ENCODE data around the gene DCTPP1.
"Not testable (repeated sequence)": the region's sequence is repeated elsewhere in the genome, so short reads cannot be mapped to it uniquely, and the experiment has no call there.

Gene DCTPP1

DNA sequence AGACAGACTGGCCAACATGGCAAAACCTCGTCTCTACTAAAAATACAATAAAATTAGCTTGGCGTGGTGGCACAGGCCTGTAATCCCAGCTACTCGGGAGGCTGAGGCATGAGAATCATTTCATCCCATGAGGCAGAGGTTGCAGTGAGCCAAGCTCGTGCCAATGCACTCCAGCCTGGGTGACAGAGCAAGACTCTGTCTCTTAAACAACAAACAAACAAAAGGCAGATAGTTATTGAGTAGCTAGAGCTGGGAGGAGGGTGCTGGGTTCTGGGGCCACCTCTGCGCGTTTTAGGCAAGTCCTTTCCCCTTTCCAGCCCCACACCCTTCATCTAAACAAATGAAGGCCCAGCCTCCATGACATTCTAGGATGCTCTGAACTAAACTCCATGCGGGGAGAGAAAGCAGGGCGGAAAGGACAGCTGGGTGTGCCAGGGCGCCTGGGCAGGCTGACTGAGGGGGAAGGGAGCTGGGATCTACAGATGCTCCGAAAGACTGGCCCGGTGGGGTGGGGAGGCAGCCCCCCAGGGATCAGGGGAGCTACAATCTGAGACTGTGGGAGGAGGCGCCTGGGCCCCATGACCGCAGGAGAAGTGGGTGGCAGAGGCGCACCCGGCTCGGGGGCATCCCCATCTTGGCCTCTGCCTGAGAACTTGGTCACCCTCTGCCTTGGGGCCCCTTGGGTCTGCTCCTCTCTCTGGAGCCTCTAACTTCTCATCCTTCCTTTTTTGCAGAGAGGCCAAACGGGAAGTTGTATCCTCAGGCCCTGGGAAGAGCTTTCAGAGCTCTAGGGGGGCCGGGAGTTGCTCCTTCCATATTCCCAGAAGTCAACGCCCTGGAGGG lies 43.6 kb upstream of the DCTPP1 start:
- no peaks in the 10 kb centered on the region for H3K27me3 ChIP-seq (replicated peaks; ENCODE audit: control insufficient read depth, insufficient read depth, low read length)
- H3K36me3 ChIP-seq (ENCODE audit: control insufficient read depth, insufficient read depth, low read length): peaks cover 5% of the 10 kb centered on the region
- peak overlapping the region; percentile 64 for H3K4me3 ChIP-seq (replicated peaks; ENCODE audit: low read depth, low read length)
- peak; percentile 53 for DNase-seq (ENCODE audit: extremely low read depth, insufficient read length)
- TF ChIP-seq CTCF (IDR thresholded peaks at IDR 0.05; ENCODE audit: insufficient read depth, low read length, poor library complexity, severe bottlenecking): no peak

GRCh38 chr16:30472328-30472942 lies 42.6 kb upstream of the DCTPP1 start, which contains the start of gene ITGAL:
ITGAL (plus strand) TSS chr16:30472742; CDS start chr16:30472838, 96 bp downstream.
- no peak for TF ChIP-seq CTCF (IDR thresholded peaks at IDR 0.05; ENCODE audit: insufficient read depth, low read length, poor library complexity, severe bottlenecking)
- peak within 1 kb of the TSS; percentile 64 for H3K4me3 ChIP-seq (replicated peaks; ENCODE audit: low read depth, low read length)
- DNase-seq (ENCODE audit: extremely low read depth, insufficient read length): peak; percentile 81
- H3K36me3 ChIP-seq (ENCODE audit: control insufficient read depth, insufficient read depth, low read length): peaks cover 5% of the 10 kb centered on the region
- no peaks in the 10 kb centered on the region for H3K27me3 ChIP-seq (replicated peaks; ENCODE audit: control insufficient read depth, insufficient read depth, low read length)

DNA sequence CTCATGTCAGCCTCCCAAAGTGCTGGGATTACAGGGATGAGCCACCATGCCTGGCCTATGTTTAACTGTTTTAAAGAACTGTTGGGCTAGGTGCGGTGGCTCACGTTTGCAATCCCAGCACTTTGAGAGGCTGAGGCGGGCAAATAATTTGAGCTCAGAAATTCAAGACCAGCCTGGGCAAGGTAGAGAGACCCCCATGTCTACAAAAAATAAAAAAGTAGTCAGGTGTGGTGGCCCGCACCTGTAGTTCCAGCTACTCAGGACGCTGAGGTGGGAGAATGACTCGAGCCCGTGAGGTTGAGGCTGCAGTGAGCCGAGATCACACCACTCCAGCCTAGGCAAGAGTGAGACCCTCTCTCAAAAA lies 40.8 kb upstream of the DCTPP1 start:
- H3K36me3 ChIP-seq (ENCODE audit: control insufficient read depth, insufficient read depth, low read length): peaks cover 5% of the 10 kb centered on the region
- no peaks in the 10 kb centered on the region for H3K27me3 ChIP-seq (replicated peaks; ENCODE audit: control insufficient read depth, insufficient read depth, low read length)
- no peak for TF ChIP-seq CTCF (IDR thresholded peaks at IDR 0.05; ENCODE audit: insufficient read depth, low read length, poor library complexity, severe bottlenecking)
- no peak for DNase-seq (ENCODE audit: extremely low read depth, insufficient read length)
- H3K4me3 ChIP-seq (replicated peaks; ENCODE audit: low read depth, low read length): no peak overlapping the region

DNA sequence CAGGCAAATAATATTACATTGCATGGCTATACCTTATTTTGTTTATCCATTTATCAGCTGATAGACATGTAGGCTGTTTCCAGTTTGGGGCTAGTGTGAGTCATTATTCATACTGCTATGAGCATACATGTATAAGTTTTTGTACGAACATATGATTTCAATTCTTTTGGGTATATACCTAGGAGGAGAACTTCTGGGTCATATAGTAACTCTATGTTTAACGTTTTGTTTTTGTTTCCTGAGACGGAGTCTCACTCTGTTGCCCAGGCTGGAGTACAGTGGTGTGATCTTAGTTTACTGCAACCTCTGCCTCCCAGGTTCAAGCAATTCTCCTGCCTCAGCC lies 40.3 kb upstream of the DCTPP1 start:
- no peak overlapping the region for H3K4me3 ChIP-seq (replicated peaks; ENCODE audit: low read depth, low read length)
- peaks cover 2% of the 10 kb centered on the region for H3K36me3 ChIP-seq (ENCODE audit: control insufficient read depth, insufficient read depth, low read length)
- no peak for DNase-seq (ENCODE audit: extremely low read depth, insufficient read length)
- TF ChIP-seq CTCF (IDR thresholded peaks at IDR 0.05; ENCODE audit: insufficient read depth, low read length, poor library complexity, severe bottlenecking): no peak
- no peaks in the 10 kb centered on the region for H3K27me3 ChIP-seq (replicated peaks; ENCODE audit: control insufficient read depth, insufficient read depth, low read length)

GRCh38 chr16:30464078-30464477 lies 34.2 kb upstream of the DCTPP1 start:
- DNase-seq (ENCODE audit: extremely low read depth, insufficient read length): no peak
- no peaks in the 10 kb centered on the region for H3K27me3 ChIP-seq (replicated peaks; ENCODE audit: control insufficient read depth, insufficient read depth, low read length)
- no peak for TF ChIP-seq CTCF (IDR thresholded peaks at IDR 0.05; ENCODE audit: insufficient read depth, low read length, poor library complexity, severe bottlenecking)
- H3K4me3 ChIP-seq (replicated peaks; ENCODE audit: low read depth, low read length): no peak overlapping the region
- H3K36me3 ChIP-seq (ENCODE audit: control insufficient read depth, insufficient read depth, low read length): no peaks in the 10 kb centered on the region

- not testable (repeated sequence) for H3K4me3 ChIP-seq (replicated peaks; ENCODE audit: low read depth, low read length); DNase-seq (ENCODE audit: extremely low read depth, insufficient read length); H3K36me3 ChIP-seq (ENCODE audit: control insufficient read depth, insufficient read depth, low read length); H3K27me3 ChIP-seq (replicated peaks; ENCODE audit: control insufficient read depth, insufficient read depth, low read length)
Measured at GRCh38 chr16:30461426-30461825, 31.6 kb upstream of the DCTPP1 start.
